HuH-7 (cell line): Measurements from ENCODE around the gene EHD1.
A peak's percentile ranks its signal among the peaks of the same experiment; 100 is the strongest.

Experiments used
- DNase-seq: peaks from one replicate; pipeline ENCODE4 v3.0.0; 2011; ENCODE audit warnings: low spot score

EHD1 gene

GRCh38 chr11:64909653-64910343 is 31.4 kb upstream of the EHD1 start:
- DNase-seq: no peak

- no peak for DNase-seq
These were observed 30.3 kb upstream of the EHD1 start for GRCh38 chr11:64908766-64909165.

DNA sequence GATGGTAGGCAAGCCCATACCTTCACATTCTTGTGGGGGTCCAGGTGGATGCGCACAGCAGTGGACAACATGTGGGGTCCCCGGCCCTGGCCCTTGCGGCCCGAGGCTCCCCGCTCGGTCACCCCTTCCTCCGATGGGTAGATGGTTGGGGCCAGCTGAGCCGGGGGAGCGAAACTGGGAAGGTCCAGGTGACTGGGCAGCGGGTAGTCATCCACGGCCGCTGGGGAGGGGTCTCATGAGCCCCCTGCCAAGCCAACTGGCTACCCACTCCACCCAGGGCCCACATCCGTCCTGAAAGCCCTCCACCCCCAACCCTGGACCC is 27.9 kb upstream of the EHD1 start:
- DNase-seq: no peak

GRCh38 chr11:64905516-64906313 is 27.3 kb upstream of the EHD1 start:
- DNase-seq: no peak

GRCh38 chr11:64903291-64903833 is 24.9 kb upstream of the EHD1 start:
- no peak for DNase-seq

DNA sequence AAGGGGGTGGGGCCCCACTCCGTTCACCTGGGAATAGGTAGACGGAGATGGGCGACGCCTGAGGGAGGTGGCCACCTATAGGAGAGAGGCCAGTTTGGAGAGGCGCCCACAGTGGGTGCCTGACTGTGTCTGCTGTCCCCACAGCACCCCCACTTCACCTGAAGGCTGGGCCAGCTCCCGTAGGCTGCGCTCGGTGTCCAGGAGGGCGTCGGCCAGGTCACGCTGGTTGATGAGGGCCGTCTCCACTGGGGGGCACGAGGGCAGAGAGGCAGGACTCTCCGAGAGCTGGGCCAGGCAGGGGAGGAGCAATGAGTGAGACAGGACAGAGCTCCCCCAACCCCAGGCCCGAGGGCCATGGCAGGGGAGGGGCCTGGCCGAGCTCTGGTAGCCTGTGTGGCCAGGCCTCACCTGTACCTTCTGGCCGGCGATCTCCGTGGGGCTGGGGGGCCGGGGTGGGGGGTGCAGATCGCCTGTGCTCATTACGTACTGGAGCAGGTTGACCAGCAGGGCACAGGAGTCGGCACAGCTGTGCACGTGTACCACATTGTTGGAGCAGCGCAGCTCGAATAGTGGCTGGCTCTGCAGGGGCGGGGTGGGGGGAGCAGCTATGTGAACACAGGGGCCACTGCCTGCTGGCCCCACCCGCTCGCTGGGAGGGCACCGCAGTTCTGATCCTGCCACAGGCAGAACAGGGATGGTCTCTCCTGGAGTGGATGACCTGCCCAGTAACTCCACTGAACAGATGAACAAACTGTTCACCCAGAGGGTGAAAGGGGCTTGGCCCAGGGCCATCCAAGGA is 23.9 kb upstream of the EHD1 start:
- no peak for DNase-seq

DNA sequence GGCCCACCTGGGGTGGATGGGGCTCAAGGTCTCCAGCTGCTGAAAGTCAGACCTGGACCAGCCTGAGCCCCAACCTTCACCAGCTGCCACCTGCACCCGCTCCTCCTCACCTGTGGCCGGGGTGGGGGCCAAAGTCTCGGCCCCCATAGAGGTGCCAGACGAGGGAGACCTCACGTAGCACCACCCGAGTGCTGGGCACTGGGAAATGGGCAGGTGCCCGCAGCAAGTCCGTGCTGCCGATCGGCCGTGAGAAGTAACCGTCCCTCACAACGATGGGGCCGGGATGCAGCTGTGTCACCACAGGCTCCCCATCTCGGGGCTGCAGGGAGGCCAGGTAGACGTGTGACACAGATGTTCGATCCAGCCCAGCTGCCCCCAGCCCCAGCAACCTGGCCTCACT is 22.4 kb upstream of the EHD1 start:
- DNase-seq: no peak

DNA sequence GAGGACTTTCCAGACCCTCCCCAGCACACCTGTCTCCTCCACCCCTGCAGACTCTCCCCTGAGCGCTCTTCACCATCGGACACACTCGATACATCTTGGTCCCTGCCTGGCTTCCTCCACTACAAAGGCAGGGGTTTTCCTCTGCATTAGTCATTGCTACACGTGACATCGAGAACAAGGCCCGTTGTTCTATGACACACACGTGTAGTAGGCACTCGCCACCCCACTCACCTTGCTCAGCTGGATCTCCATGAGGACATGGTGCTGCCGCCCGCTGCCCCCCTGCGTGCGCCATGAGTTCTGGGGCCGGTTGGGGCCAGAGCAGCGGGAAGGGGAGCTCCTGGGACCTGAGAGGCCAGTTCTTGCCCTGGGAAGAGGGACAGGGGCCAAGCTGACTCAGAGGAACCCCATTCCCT is 21.9 kb upstream of the EHD1 start:
- DNase-seq: no peak

GRCh38 chr11:64898541-64898940 is 20.1 kb upstream of the EHD1 start:
- DNase-seq: no peak

DNA sequence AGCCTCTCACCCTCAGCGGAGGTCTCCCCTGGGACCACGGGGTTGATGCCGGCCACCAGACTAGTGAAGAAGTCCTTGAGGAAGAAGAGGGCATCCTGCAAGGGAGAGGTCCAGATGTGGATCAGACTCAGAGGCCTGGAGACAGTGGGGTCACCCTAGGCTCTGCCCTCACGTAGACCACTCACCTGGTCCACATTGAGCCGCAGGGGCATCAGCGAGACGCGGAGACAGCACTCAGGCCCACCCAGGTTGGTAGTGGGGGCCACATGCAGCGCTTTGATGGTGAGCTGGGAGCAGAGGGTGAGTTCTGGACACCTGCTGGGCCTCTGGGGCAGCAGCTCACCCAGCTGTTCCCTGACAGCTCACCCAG is 19.6 kb upstream of the EHD1 start:
- DNase-seq: no peak

DNA sequence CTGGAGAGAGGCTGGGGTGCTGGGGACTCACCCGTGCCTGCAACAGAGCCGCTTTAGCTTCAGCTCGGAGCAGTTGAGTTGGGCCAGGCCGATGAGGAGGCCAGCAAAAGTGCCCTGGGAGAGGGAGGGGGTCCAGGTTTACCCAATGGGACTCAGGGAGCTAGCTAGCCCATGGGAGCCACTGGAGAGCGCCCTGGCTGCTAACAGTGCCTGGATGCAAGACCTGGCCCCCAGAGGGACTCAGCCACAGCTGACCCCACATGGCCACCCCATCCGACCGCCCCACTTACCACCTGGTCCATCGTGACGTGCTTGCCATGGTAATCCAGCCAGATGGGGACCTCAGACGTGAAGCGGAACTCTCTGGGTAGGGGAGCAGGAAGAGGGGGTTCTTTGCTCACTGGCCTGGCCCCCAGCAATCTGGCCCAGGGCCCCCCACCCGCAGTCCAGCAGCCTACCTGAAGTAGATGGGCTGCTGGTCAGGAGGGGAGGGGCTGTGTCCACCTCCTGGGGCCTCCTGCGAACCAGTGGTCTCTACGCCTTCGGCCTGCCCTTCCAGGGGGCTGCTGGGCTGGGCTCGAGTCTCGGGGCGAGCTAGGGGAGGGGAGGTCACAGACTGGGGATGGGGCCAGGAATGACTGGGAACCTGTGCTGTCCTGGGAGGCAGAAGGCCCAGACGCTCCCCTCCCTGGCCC is 19.1 kb upstream of the EHD1 start:
- DNase-seq: no peak

DNA sequence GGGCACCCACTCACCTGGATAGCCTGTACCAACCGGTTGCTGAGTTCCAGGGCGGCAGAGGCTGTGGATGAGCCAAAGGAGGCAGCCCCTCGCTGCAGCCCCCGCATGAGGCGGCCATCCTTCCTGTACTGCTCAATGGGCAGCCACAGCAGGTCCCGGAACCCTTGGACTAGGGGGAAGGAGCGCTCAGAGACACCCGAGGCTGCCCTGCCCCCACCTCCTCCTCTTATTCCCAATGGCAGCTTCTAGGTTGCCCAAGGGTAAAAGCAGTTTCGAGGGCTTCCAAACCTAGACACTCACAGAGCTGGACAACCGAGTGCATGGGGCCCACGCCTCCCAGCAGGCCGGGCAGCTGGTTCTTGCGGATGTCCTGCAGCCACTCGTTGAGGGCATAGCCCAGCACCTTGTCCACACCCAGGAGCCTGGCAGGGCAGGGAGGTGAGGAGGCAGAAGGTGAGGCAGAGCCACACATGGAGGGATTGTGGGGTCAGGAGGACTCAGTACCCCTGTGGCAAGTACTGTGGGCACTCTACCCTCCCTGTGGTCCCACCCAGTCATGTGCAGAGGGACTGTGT is 18.1 kb upstream of the EHD1 start:
- no peak for DNase-seq

DNA sequence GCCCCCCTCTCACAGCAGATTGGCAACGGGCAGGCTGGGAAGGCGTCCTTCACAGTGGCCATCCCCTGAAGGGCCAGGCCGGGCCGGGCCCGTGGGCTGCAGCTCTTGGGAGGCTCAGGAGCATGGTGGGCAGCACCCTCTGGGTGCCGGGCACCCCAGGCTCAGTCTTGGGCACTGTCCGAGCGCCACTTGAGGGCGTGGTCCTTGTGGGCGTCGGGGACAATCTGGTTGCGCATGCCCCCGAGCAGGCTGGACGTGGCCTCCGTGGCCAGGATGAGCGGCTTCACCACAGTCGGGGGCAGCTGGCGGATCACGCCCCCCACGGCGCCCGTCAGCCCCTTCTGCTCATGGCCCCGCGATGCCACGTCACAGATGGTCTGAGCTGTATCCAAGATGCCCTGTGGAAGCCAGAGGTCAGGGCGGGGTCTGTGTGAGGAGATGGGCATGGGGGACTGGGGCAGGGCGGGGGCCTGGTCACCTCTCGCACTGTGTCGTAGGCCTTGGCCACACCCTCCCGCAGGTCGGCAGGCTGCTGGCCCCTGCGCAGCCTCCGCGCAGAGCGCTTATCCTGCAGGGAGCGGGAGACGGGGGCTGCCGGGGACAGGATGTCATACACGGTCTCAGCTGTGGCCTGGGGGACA is 16.5 kb upstream of the EHD1 start:
- DNase-seq: no peak

DNA sequence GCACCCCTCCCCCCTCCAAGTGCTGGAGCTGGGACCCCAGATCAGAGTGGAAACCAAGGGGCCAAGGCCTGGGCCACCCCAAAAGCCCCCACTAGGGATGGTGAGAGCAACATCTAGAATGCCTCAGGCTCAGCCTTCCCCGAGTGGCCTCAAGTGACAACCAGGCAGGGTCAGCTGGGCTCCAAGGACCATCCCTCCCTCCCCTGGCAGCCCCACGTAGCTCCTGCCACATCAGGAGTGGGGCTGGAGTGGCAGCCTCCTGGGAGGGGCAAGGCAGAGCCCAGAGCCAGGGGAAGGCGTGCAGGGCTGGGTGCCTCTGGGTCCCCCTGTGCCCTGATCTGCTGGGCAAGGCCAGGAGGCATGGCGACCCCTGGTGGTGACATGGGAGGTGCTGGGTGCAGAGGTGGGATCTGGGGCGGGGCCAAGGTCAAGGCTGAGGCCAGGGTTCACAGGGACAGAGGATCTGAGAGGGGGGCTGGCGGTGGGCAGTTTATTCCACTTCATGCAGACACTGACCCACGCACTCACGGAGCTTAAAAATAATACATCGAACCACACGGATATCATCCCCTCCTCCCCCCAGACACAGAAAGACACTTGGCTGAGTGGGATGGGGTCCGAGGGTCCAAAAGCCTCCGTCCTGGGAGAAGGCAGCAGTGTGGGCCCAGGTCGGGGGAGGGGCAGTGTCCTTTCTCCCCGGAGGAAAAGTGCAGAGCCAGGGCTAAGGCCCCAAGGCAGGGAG is 15.8 kb upstream of the EHD1 start:
- DNase-seq: peak; percentile 87

GRCh38 chr11:64893194-64894069 is 15.0 kb upstream of the EHD1 start:
- peak; percentile 82 for DNase-seq

GRCh38 chr11:64892838-64893193 is 14.4 kb upstream of the EHD1 start:
- no peak for DNase-seq

- no peak for DNase-seq
These were observed 14.0 kb upstream of the EHD1 start for GRCh38 chr11:64892411-64892831.

DNA sequence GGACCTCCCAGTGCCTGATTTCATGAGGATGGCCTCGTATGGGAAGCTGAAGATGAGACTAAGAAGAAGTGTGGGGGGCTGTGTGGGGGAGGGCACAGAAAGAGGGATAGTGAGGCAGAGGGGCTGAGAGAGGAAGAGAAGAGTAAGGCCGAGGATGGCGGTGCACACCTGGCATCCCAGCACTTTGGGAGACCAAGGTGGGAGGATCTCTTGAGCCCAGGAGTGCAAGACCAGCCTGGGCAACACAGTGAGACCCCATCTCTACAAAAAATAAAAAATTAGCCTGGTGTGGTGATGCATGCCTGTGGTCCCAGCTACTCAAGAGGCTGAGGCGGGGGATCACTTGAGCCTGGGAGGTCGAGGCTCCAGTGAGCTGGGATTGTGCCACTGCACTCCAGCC is 13.5 kb upstream of the EHD1 start:
- no peak for DNase-seq

- DNase-seq: no peak
These were observed 12.9 kb upstream of the EHD1 start for GRCh38 chr11:64891215-64891848.
